Spleen (tissue), 11 donors: ENCODE data around the gene GNB1L. TPM values are rescaled to one million over a fixed set of nuclear protein-coding genes. Genes with fewer than 3 reads are reported as not detected.

Source experiments
- DNase-seq: peaks from one replicate; pipeline ENCODE4 v3.0.0-alpha.2; 2020
- H3K27ac ChIP-seq, 8 donors: fragments of 200-600 bp; sonication (generic) in 7 of 8; 1 replicate in 4 of 8; 2 replicates in 4 of 8; pipeline versions ENCODE4 v1.5.0 to v1.8.0; 2016 to 2021; ENCODE audit warnings: inconsistent platforms in 4 of 8, mild to moderate bottlenecking in 4 of 8, moderate library complexity in 1 of 8
- H3K27me3 ChIP-seq, 7 donors: fragments of 200-600 bp; sonication (generic) in 6 of 7; replicated peaks in 1 of 7; 1 replicate in 4 of 7; 2 replicates in 3 of 7; pipeline versions ENCODE4 v1.5.0 to v1.8.0; 2016 to 2021; ENCODE audit warnings: inconsistent platforms in 3 of 7, mild to moderate bottlenecking in 1 of 7
- H3K36me3 ChIP-seq, 6 donors: fragments of 200-600 bp; sonication (generic) in 5 of 6; 1 replicate in 4 of 6; 2 replicates in 2 of 6; pipeline versions ENCODE4 v1.5.0 to v1.8.0; 2016 to 2021; ENCODE audit warnings: inconsistent platforms in 2 of 6
- H3K4me1 ChIP-seq, 6 donors: fragments of 200-600 bp; sonication (generic) in 5 of 6; 1 replicate in 3 of 6; 2 replicates in 3 of 6; pipeline versions ENCODE4 v1.5.0 to v1.8.0; 2016 to 2021; ENCODE audit warnings: inconsistent platforms in 3 of 6
- H3K4me3 ChIP-seq, 8 donors: fragments of 200-600 bp; sonication (generic) in 7 of 8; 1 replicate in 4 of 8; 2 replicates in 4 of 8; pipeline versions ENCODE4 v1.5.0 to v1.8.0; 2016 to 2021; ENCODE audit warnings: inconsistent platforms in 4 of 8, mild to moderate bottlenecking in 4 of 8, moderate library complexity in 2 of 8
- H3K9me3 ChIP-seq, 8 donors: fragments of 200-600 bp; sonication (generic) in 7 of 8; 1 replicate in 4 of 8; 2 replicates in 4 of 8; pipeline versions ENCODE4 v1.5.0 to v1.8.0; 2016 to 2021; ENCODE audit warnings: inconsistent platforms in 4 of 8
- POLR2A ChIP-seq, 3 donors: fragments of 450-650 bp; IDR thresholded peaks; one replicate each; pipeline ENCODE4 v1.5.1; 2017; ENCODE audit warnings: antibody characterized with exemption in 3 of 3, mild to moderate bottlenecking in 1 of 3
- POLR2AphosphoS5 ChIP-seq, 3 donors: sonication (generic); formaldehyde crosslinking; IDR thresholded peaks; one replicate each; pipeline ENCODE4 v1.5.1; 2017; ENCODE audit warnings: antibody characterized with exemption in 3 of 3
- WGBS, 5 donors: extraction: QIAGEN DNeasy Blood & Tissue Kit in 3 of 5; methylation state at CpG; one replicate each; pipeline versions ENCODE4 v1.1.5 to v1.1.7; 2013 to 2018; 5-methylcytosine and 5-hydroxymethylcytosine counted together
- intact Hi-C: fragments of 100-400 bp; cut with DNase I; formaldehyde crosslinking; loops from one replicate; pipeline ENCODE4 v1.15.0; 2023; ENCODE audit warnings: low total_unique reads
- polyA plus RNA-seq, 3 donors: library from polyadenylated mRNA; stranded (reverse); fragments of 200-250 nt; gene quantifications; one replicate each; pipeline ENCODE4 v1.2.1, GENCODE V29; 2013
- total RNA-seq, 7 donors: library from RNA; depleted of rRNA in 3 of 7; stranded (reverse); fragments of >200 nt in 3 of 7; fragmentation: NEBNext Ultra II Directional in 4 of 7; extraction: Animal tissue kit (Norgen Biotek cat#: 25700) in 4 of 7; gene quantifications; one replicate each; pipeline versions ENCODE4 v1.1.0 to v1.2.1, GENCODE V29; 2016 to 2021
- TF ChIP-seq, protein P1 (sequence below), 11 experiments: fragments of 200-600 bp in 7 of 11; fragments of 450-650 bp in 4 of 11; sonication (generic) in 4 of 11; IDR thresholded peaks in 8 of 11; conservative IDR thresholded peaks in 3 of 11; 1 replicate in 7 of 11; 2 replicates in 4 of 11; pipeline versions ENCODE4 v1.4.0 to v1.8.0; 2016 to 2021; ENCODE audit warnings: antibody characterized with exemption in 11 of 11, inconsistent platforms in 4 of 11, mild to moderate bottlenecking in 1 of 11
- donor health status: healthy with polysubstance abuse.
- donor health status: DM: no; HTN: no; CAD: no; lungs with moderate emphysema.
- donor health status: DM: no; HTN: no; CAD: no.
- donor health status: Bipolar disorder and iron deficiency.
- donor health status: healthy.
- donor health status: DM: no; HTN: no; CAD: no.
- donor health status: DM: yes; HTN: yes; CAD: no.

GNB1L gene
- total and polyA plus RNA-seq, 10 donors: 5.7 to 10.4 (median 7.9) TPM

DNA sequence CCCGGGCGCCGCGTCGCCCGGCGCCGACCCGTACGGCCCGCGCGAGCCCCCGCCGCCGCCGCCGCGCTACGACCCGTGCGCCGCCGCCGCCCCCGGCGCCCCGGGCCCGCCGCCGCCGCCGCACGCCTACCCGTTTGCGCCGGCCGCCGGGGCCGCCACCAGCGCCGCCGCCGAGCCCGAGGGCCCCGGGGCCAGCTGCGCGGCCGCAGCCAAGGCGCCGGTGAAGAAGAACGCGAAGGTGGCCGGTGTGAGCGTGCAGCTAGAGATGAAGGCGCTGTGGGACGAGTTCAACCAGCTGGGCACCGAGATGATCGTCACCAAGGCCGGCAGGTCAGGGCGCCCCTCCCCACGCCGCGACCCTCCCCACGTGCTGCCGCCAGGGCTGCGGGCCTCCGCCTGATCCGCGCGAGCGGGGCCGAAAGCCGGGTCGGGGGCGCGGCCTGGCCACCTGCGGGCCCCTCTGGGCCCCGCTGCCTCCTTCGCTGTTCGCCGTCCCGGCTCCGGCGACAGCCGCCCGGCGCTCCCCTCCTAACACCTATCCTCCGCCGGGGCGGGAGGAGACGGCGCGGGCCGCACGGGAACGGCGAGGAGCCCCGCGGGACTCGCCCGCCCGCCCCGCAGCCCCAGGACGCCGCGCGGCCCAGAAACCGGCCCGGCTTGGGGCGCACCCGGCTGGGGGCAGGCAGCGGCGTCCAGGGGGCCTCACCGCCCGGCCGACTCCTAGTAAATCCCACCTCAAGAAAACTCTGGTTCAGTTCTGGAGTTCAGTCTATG lies 93.5 kb downstream of the GNB1L start:
- Histone ChIP-seq H3K27me3 (peaks cover 9 to 98% (median 88%) of the 10 kb centered on the region in 7 donors), H3K4me1 (peaks cover 13 to 65% (median 52%) of the 10 kb centered on the region in 6 donors), H3K9me3 (no peaks in the 10 kb centered on the region), H3K36me3 (no peaks in the 10 kb centered on the region), H3K27ac (no peak overlapping the region), H3K4me3 (peak overlapping the region in 3 of 8 donors; percentile 21 to 57 (median 21))
- intact Hi-C loops: no loop called here
- no peak for DNase-seq
- 6 to 30% (median 11%) methylated on average over 26 to 117 of the region's 117 CpGs for WGBS, 5 donors
- TF ChIP-seq, protein P1, sequence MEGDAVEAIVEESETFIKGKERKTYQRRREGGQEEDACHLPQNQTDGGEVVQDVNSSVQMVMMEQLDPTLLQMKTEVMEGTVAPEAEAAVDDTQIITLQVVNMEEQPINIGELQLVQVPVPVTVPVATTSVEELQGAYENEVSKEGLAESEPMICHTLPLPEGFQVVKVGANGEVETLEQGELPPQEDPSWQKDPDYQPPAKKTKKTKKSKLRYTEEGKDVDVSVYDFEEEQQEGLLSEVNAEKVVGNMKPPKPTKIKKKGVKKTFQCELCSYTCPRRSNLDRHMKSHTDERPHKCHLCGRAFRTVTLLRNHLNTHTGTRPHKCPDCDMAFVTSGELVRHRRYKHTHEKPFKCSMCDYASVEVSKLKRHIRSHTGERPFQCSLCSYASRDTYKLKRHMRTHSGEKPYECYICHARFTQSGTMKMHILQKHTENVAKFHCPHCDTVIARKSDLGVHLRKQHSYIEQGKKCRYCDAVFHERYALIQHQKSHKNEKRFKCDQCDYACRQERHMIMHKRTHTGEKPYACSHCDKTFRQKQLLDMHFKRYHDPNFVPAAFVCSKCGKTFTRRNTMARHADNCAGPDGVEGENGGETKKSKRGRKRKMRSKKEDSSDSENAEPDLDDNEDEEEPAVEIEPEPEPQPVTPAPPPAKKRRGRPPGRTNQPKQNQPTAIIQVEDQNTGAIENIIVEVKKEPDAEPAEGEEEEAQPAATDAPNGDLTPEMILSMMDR (IDR thresholded peaks at IDR 0.05 in 8 of 11, conservative IDR thresholded peaks at IDR 0.05 in 3 of 11): no peak
- TF ChIP-seq POLR2A (IDR thresholded peaks at IDR 0.05) (no peak), POLR2AphosphoS5 (IDR thresholded peaks at IDR 0.05) (no peak)

DNA sequence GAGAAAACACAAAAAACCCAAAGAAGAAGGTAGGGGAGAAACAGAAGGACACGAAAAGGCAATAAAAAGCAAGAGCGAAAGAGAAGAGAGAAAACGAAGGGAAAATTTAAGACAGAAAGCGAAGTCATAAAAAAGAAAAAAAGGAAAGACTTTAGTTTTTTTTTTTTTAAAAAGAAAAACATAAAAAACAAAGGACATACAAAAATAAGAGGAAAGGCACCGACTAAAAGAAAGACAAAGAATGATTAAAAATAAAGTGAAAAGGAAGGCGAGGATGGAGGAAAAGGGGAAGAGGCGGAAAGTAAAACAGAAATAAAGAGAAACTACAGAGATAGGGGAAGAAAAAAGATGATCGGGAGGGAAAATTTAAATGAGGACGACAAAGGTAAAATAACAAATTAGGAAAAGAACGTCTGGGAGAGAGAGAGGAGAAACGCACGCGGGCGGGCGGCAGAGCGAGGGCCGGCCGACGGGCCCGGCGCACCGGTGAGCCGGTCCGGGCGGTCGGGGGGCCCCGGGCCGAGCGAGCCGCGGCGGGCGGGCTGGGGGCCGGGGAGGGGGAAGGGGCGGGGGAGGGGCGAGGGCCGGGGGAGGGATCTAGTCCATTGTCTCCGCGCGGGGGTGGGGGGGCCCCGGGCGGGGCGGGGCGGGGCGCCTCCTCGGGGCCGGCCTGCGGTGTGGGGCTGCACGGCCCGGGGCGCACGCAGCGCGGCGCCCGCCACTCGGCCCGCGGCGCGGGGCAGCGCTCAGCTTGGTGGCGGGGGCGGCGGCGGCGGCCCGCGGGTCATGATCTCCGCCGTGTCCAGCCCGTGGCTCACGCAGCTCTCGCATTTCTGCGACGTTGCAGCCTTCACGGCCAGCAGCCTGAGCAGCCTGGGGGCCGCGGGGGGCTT lies 94.4 kb downstream of the GNB1L start, which contains the start of gene TBX1:
Gene TBX1, plus strand, starts transcription at position 721 of the 893 bp plus-strand sequence. Its CDS starts 66 bp downstream, at position 787.
- Histone ChIP-seq H3K27me3 (peaks cover 11 to 98% (median 90%) of the 10 kb centered on the region in 7 donors), H3K4me3 (peak within 1 kb of the TSS in 3 of 8 donors; percentile 21 to 57 (median 21)), H3K4me1 (peaks cover 20 to 66% (median 54%) of the 10 kb centered on the region in 6 donors), H3K36me3 (no peaks in the 10 kb centered on the region), H3K9me3 (no peaks in the 10 kb centered on the region), H3K27ac (no peak within 1 kb of the TSS)
- intact Hi-C loops: no loop called here
- TF ChIP-seq POLR2AphosphoS5 (IDR thresholded peaks at IDR 0.05): no peak
- TF ChIP-seq, protein P1 (IDR thresholded peaks at IDR 0.05 in 8 of 11, conservative IDR thresholded peaks at IDR 0.05 in 3 of 11): no peak
- no peak for TF ChIP-seq POLR2A (IDR thresholded peaks at IDR 0.05)
- no peak for DNase-seq
- 3 to 8% (median 6%) methylated on average over 26 to 65 of the region's 79 CpGs for whole genome bisulfite sequencing, 5 donors

- no peaks in the 10 kb centered on the region for H3K36me3 ChIP-seq
- H3K9me3 ChIP-seq: no peaks in the 10 kb centered on the region
- WGBS, 5 donors: 5 to 11% (median 6%) methylated on average over 17 to 43 of the region's 43 CpGs
- peak overlapping the region in 1 of 8 donors; percentile 28 for H3K4me3 ChIP-seq
- TF ChIP-seq POLR2AphosphoS5 (IDR thresholded peaks at IDR 0.05) (no peak), POLR2A (IDR thresholded peaks at IDR 0.05) (no peak)
- TF ChIP-seq, protein P1 (IDR thresholded peaks at IDR 0.05 in 8 of 11, conservative IDR thresholded peaks at IDR 0.05 in 3 of 11): no peak
- no peak overlapping the region for H3K27ac ChIP-seq
- DNase-seq: no peak
- peaks cover 21 to 67% (median 55%) of the 10 kb centered on the region in 6 donors for H3K4me1 ChIP-seq
- intact Hi-C loops: no loop called here
- peaks cover 19 to 98% (median 90%) of the 10 kb centered on the region in 7 donors for H3K27me3 ChIP-seq
Measured at GRCh38 chr22:19759427-19760057, 95.1 kb downstream of the GNB1L start.
